HepG2 (cell line): ENCODE measurements around the gene ABHD18. TPM values are rescaled to one million over a fixed set of nuclear protein-coding genes. Genes with fewer than 3 reads are reported as not detected.
A peak's percentile ranks its signal among the peaks of the same experiment; 100 is the strongest.

Experiments
- ATRX ChIP-seq: sonication (generic); formaldehyde crosslinking; IDR thresholded peaks from 2 replicates; pipeline ENCODE4 v1.4.0; 2020; ENCODE audit warnings: missing genetic modification reagents, borderline replicate concordance
- BCL6 ChIP-seq: IDR thresholded peaks from 2 replicates; pipeline ENCODE4 v1.6.1; 2016; ENCODE audit warnings: missing genetic modification reagents, missing compliant biosample characterization
- BRCA1 ChIP-seq: sonication (generic); formaldehyde crosslinking; IDR thresholded peaks from 2 replicates; pipeline ENCODE4 v1.4.0; 2020; ENCODE audit warnings: missing genetic modification reagents
- CENPT ChIP-seq: sonication (generic); formaldehyde crosslinking; IDR thresholded peaks from 2 replicates; pipeline ENCODE4 v1.8.0; 2022; ENCODE audit warnings: low read depth, mild to moderate bottlenecking, moderate library complexity, missing genetic modification reagents
- FOXK1 ChIP-seq: sonication (generic); formaldehyde crosslinking; IDR thresholded peaks from 2 replicates; pipeline ENCODE4 v1.4.0; 2020; ENCODE audit warnings: low read depth, missing genetic modification reagents, borderline replicate concordance
- GPN1 ChIP-seq: sonication (generic); formaldehyde crosslinking; IDR thresholded peaks from 2 replicates; pipeline ENCODE4 v1.5.1; 2020; ENCODE audit warnings: missing genetic modification reagents, borderline replicate concordance
- KLF15 ChIP-seq: sonication (generic); formaldehyde crosslinking; IDR thresholded peaks from 2 replicates; pipeline ENCODE4 v1.8.1; 2023; ENCODE audit warnings: borderline replicate concordance, mild to moderate bottlenecking, inconsistent platforms, missing genetic modification reagents, mixed read lengths
- MTF2 ChIP-seq: sonication (generic); formaldehyde crosslinking; IDR thresholded peaks from 2 replicates; pipeline ENCODE4 v1.5.0; 2020; ENCODE audit warnings: missing genetic modification reagents, borderline replicate concordance
- NAIF1 ChIP-seq: sonication (generic); formaldehyde crosslinking; IDR thresholded peaks from 2 replicates; pipeline ENCODE4 v1.5.0; 2020; ENCODE audit warnings: mild to moderate bottlenecking, missing genetic modification reagents, borderline replicate concordance
- NFIB ChIP-seq: sonication (generic); formaldehyde crosslinking; IDR thresholded peaks from 2 replicates; pipeline ENCODE4 v1.9.0; 2021; ENCODE audit warnings: missing genetic modification reagents, mild to moderate bottlenecking, borderline replicate concordance
- NFYB ChIP-seq: sonication (generic); formaldehyde crosslinking; IDR thresholded peaks from 2 replicates; pipeline ENCODE4 v1.4.0; 2020; ENCODE audit warnings: missing genetic modification reagents
- PLRG1 ChIP-seq: fragments of 450-650 bp; conservative IDR thresholded peaks from 2 replicates; pipeline ENCODE4 v1.6.1; 2016
- RFX3 ChIP-seq: IDR thresholded peaks from 2 replicates; pipeline ENCODE4 v1.6.1; 2016; ENCODE audit warnings: missing biosample characterization, missing genetic modification reagents
- TCF12 ChIP-seq, 2 experiments: fragments of 450-650 bp in 1 of 2; sonication (generic) in 1 of 2; formaldehyde crosslinking in 1 of 2; IDR thresholded peaks; 2 replicates each; pipeline versions ENCODE4 v1.6.1 to v1.8.0; 2017 to 2022; ENCODE audit warnings: antibody characterized with exemption in 1 of 2, mild to moderate bottlenecking in 1 of 2, missing genetic modification reagents in 1 of 2, moderate library complexity in 1 of 2
- ZNF260 ChIP-seq: sonication (generic); formaldehyde crosslinking; IDR thresholded peaks from 2 replicates; pipeline ENCODE4 v1.4.0; 2020; ENCODE audit warnings: missing genetic modification reagents, low read depth, mild to moderate bottlenecking, borderline replicate concordance
- ZNF570 ChIP-seq: sonication (generic); formaldehyde crosslinking; IDR thresholded peaks from 2 replicates; pipeline ENCODE4 v1.4.0; 2020; ENCODE audit warnings: mild to moderate bottlenecking, missing genetic modification reagents, borderline replicate concordance
- ZNF790 ChIP-seq: sonication (generic); formaldehyde crosslinking; IDR thresholded peaks from 2 replicates; pipeline ENCODE4 v1.8.0; 2022; ENCODE audit warnings: missing genetic modification reagents, mild to moderate bottlenecking, borderline replicate concordance
- ZNF878 ChIP-seq: sonication (generic); formaldehyde crosslinking; IDR thresholded peaks from 2 replicates; pipeline ENCODE4 v1.8.1; 2023; ENCODE audit warnings: mild to moderate bottlenecking, missing genetic modification reagents, moderate library complexity
- ZSCAN9 ChIP-seq: IDR thresholded peaks from 2 replicates; pipeline ENCODE4 v1.6.1; 2016; ENCODE audit warnings: borderline replicate concordance
- polyA plus RNA-seq, 8 experiments: library from polyadenylated mRNA; depleted of rRNA in 3 of 8; stranded (reverse) in 7 of 8; unstranded in 1 of 8; fragments of >200 nt; fragmentation: Illumina TruSeq in 4 of 8; extraction: Trizol in 4 of 8; gene quantifications; 2 replicates each; pipeline versions ENCODE4 v1.2.1 to v1.2.3, GENCODE V29; 2011 to 2016; ENCODE audit warnings: low read depth in 4 of 8, missing spikeins in 1 of 8, mixed read lengths in 1 of 8; ENCODE audit not compliant: insufficient read depth in 1 of 8
- total RNA-seq, 5 experiments: library from RNA; depleted of rRNA; stranded (reverse); fragments of >200 nt; fragmentation: Illumina TruSeq; extraction: Trizol; gene quantifications; 2 replicates each; pipeline ENCODE4 v1.2.3, GENCODE V29; 2016; ENCODE audit warnings: low read depth in 1 of 5
- TF ChIP-seq, protein P1 (sequence below): fragments of 450-650 bp; IDR thresholded peaks from 2 replicates; pipeline ENCODE4 v1.6.1; 2017
- TF ChIP-seq, protein P2 (sequence below): sonication (generic); formaldehyde crosslinking; IDR thresholded peaks from 2 replicates; pipeline ENCODE4 v1.8.1; 2023; ENCODE audit warnings: mild to moderate bottlenecking, missing genetic modification reagents
- TF ChIP-seq, protein P3 (sequence below): sonication (generic); formaldehyde crosslinking; IDR thresholded peaks from 2 replicates; pipeline ENCODE4 v1.5.0; 2020; ENCODE audit warnings: missing genetic modification reagents
- TF ChIP-seq, protein P4 (sequence below): sonication (generic); formaldehyde crosslinking; IDR thresholded peaks from 2 replicates; pipeline ENCODE4 v1.4.0; 2020; ENCODE audit warnings: missing genetic modification reagents; ENCODE audit errors: not compliant biosample characterization
- TF ChIP-seq, protein P5 (sequence below): sonication (generic); formaldehyde crosslinking; IDR thresholded peaks from 2 replicates; pipeline ENCODE4 v1.8.1; 2023; ENCODE audit warnings: mild to moderate bottlenecking, inconsistent platforms, moderate library complexity, missing genetic modification reagents, borderline replicate concordance

Gene ABHD18
- total and polyA plus RNA-seq, 2 of the 13 experiments (the other 11 are each of a cell fraction or from before 2014, with no cell fraction given), result 5.5 to 16.3 TPM

DNA sequence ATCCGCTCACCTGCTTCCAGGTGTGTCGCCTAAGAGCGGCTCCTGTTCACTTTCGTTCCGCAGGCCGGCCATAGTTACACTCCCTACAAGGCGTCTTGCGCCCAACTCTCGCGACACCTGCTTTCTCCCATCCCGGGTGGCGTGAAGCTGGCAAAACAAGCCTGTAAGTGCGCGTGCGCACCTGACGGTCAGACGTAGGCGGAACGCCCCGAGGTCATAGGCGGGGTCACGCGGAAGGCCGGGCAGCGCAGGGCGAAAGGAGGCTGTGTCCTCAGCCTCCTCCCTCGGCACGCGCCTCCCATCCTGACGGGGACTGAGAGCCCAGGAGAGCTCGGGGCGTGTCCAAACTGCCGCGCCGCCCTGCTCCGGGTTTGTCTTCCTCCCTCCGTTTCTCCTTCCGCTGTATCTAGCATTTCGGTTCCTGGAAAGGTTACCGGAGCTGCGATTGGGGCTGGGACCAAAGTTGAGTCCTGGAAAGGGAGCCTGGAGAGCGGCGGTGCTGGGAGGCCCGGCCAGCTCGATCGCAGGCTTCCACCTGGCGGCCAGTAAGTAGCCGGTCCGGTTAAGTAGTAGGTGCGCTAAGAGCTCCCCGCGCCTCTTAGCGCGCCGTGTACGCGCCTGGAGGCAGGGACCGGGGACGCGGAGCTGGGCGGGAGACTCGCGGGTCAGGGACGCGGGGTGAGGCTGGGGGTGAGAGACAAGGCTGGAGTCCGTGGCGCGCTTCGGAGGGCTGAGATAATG, at the start of gene ABHD18, which contains the start of gene MFSD8 (continued):
- TF ChIP-seq, protein P1, sequence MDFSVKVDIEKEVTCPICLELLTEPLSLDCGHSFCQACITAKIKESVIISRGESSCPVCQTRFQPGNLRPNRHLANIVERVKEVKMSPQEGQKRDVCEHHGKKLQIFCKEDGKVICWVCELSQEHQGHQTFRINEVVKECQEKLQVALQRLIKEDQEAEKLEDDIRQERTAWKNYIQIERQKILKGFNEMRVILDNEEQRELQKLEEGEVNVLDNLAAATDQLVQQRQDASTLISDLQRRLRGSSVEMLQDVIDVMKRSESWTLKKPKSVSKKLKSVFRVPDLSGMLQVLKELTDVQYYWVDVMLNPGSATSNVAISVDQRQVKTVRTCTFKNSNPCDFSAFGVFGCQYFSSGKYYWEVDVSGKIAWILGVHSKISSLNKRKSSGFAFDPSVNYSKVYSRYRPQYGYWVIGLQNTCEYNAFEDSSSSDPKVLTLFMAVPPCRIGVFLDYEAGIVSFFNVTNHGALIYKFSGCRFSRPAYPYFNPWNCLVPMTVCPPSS, result no peak
- TF ChIP-seq RFX3 (CRISPR knock-in tag) (no peak), FOXK1 (CRISPR knock-in tag) (peak; percentile 84; the same call in 1 of the 2 replicates), NFYB (CRISPR knock-in tag) (peak; percentile 50; the same call in 1 of the 2 replicates), KLF15 (CRISPR knock-in tag) (no peak), ZNF570 (CRISPR knock-in tag) (no peak), NFIB (CRISPR knock-in tag) (no peak), CENPT (CRISPR knock-in tag) (0 out of 2 replicates have a peak, but pooled peaks have one; percentile 37), BCL6 (CRISPR knock-in tag) (peak; percentile 85), TCF12 (IDR thresholded peaks at IDR 0.05) (no peak), TCF12 (CRISPR knock-in tag; IDR thresholded peaks at IDR 0.05) (no peak), ZNF260 (CRISPR knock-in tag) (no peak), ZNF878 (CRISPR knock-in tag) (no peak), ZNF790 (CRISPR knock-in tag) (peak; percentile 83; the same call in 1 of the 2 replicates), NAIF1 (CRISPR knock-in tag) (no peak), MTF2 (CRISPR knock-in tag) (no peak), GPN1 (CRISPR knock-in tag) (no peak), BRCA1 (no peak), ATRX (CRISPR knock-in tag) (no peak), PLRG1 (no peak), ZSCAN9 (CRISPR knock-in tag) (peak; percentile 33; the same call in 1 of the 2 replicates)
- TF ChIP-seq, protein P2, sequence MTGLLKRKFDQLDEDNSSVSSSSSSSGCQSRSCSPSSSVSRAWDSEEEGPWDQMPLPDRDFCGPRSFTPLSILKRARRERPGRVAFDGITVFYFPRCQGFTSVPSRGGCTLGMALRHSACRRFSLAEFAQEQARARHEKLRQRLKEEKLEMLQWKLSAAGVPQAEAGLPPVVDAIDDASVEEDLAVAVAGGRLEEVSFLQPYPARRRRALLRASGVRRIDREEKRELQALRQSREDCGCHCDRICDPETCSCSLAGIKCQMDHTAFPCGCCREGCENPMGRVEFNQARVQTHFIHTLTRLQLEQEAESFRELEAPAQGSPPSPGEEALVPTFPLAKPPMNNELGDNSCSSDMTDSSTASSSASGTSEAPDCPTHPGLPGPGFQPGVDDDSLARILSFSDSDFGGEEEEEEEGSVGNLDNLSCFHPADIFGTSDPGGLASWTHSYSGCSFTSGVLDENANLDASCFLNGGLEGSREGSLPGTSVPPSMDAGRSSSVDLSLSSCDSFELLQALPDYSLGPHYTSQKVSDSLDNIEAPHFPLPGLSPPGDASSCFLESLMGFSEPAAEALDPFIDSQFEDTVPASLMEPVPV (CRISPR knock-in tag), result peak; percentile 82; the same call in 1 of the 2 replicates
- TF ChIP-seq, protein P3, sequence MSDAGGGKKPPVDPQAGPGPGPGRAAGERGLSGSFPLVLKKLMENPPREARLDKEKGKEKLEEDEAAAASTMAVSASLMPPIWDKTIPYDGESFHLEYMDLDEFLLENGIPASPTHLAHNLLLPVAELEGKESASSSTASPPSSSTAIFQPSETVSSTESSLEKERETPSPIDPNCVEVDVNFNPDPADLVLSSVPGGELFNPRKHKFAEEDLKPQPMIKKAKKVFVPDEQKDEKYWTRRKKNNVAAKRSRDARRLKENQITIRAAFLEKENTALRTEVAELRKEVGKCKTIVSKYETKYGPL (CRISPR knock-in tag), result no peak
- TF ChIP-seq, protein P4, sequence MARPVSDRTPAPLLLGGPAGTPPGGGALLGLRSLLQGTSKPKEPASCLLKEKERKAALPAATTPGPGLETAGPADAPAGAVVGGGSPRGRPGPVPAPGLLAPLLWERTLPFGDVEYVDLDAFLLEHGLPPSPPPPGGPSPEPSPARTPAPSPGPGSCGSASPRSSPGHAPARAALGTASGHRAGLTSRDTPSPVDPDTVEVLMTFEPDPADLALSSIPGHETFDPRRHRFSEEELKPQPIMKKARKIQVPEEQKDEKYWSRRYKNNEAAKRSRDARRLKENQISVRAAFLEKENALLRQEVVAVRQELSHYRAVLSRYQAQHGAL, result no peak
- TF ChIP-seq, protein P5, sequence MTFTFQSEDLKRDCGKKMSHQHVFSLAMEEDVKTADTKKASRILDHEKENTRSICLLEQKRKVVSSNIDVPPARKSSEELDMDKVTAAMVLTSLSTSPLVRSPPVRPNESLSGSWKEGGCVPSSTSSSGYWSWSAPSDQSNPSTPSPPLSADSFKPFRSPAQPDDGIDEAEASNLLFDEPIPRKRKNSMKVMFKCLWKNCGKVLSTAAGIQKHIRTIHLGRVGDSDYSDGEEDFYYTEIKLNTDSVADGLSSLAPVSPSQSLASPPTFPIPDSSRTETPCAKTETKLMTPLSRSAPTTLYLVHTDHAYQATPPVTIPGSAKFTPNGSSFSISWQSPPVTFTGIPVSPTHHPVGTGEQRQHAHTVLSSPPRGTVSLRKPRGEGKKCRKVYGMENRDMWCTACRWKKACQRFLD (CRISPR knock-in tag), result 0 out of 2 replicates have a peak, but pooled peaks have one; percentile 68
